ENCODE measurements around the gene TK2. TPM values are rescaled to one million over a fixed set of nuclear protein-coding genes. Genes with fewer than 3 reads are reported as not detected.

The TK2 gene
- total RNA-seq, 1 experiment from 2014 or later: 5.0 TPM

GRCh38 chr16:66479661-66480264 lies 70.2 kb downstream of the TK2 start:
- H3K9me3 Mint-ChIP-seq: no peaks in the 10 kb centered on the region
- no peak overlapping the region for H3K4me3 Mint-ChIP-seq

More at GRCh38 chr16:66479661-66480264, 70.2 kb downstream of the TK2 start:
- Mint-ChIP-seq H3K36me3 (no peaks in the 10 kb centered on the region), H3K27ac (no peak overlapping the region), H3K4me1 (peaks cover 27% of the 10 kb centered on the region), H3K27me3 (ENCODE audit: low read depth) (peaks cover 8% of the 10 kb centered on the region)
- POLR2A ChIA-PET: interaction anchor here (0.8 kb wide), 1 partner anchor 65 kb away, joined by 3 read pairs; no protein-coding TSS in a partner anchor
- no peak for TF ChIP-seq ERG (CRISPR knock-in tag; IDR thresholded peaks at IDR 0.05)
- TF ChIP-seq E2F5 (CRISPR knock-in tag; IDR thresholded peaks at IDR 0.05): no peak
- no peak for TF ChIP-seq EMX1 (CRISPR knock-in tag; IDR thresholded peaks at IDR 0.05)
- TF ChIP-seq ZNF532 (CRISPR knock-in tag; IDR thresholded peaks at IDR 0.05; ENCODE audit: borderline replicate concordance): no peak
- no peak for TF ChIP-seq ZNF281 (CRISPR knock-in tag; IDR thresholded peaks at IDR 0.05)
- no peak for TF ChIP-seq ZNF423 (CRISPR knock-in tag; IDR thresholded peaks at IDR 0.05)
- TF ChIP-seq FOXK1 (CRISPR knock-in tag; IDR thresholded peaks at IDR 0.05): no peak
- TF ChIP-seq TEAD4 (CRISPR knock-in tag; IDR thresholded peaks at IDR 0.05): no peak
- TF ChIP-seq NFATC4 (CRISPR knock-in tag; IDR thresholded peaks at IDR 0.05): no peak
- TF ChIP-seq SP1 (CRISPR knock-in tag; conservative IDR thresholded peaks at IDR 0.05): no peak
- no peak for DNase-seq (ENCODE audit: low spot score)
- CTCF ChIA-PET: interaction anchor here (0.6 to 3.7 kb wide), 11 partner anchors 11 to 138 kb away, joined by 3 to 20 read pairs (median 3); no protein-coding TSS in a partner anchor
- no peak for ATAC-seq
